OCI-LY7 (cell line): ENCODE data around the gene NSG1.

Experiments used
- CTCF ChIP-seq: fragments of 200-600 bp; sonication (generic); conservative IDR thresholded peaks from 2 replicates; pipeline ENCODE4 v1.5.1; 2014; ENCODE audit warnings: mild to moderate bottlenecking, antibody characterized with exemption, low read length, moderate library complexity, mixed read lengths
- EZH2phosphoT487 ChIP-seq: fragments of 200-600 bp; sonication (generic); IDR thresholded peaks from 2 replicates; pipeline ENCODE4 v1.6.1; 2018; ENCODE audit warnings: low read depth, borderline replicate concordance, mild to moderate bottlenecking, mixed run types, antibody characterized with exemption, low read length, moderate library complexity, mixed read lengths

GRCh38 chr4:4402966-4403365 is 16.1 kb downstream of the NSG1 start:
- TF ChIP-seq CTCF, result no peak
- TF ChIP-seq EZH2phosphoT487, result no peak
